HG02852 (cell line): Measurements from ENCODE around the gene GIGYF2.
"Not testable (repeated sequence)": the region's sequence is repeated elsewhere in the genome, so short reads cannot be mapped to it uniquely, and the experiment has no call there.

Experiments used
- ATAC-seq: cut with Tn5 transposase; IDR thresholded peaks from one replicate; pipeline ENCODE4 v1.9.1; 2021; ENCODE audit warnings: mild to moderate bottlenecking, moderate library complexity; ENCODE audit not compliant: unreplicated experiment

Gene GIGYF2

GRCh38 chr2:232689152-232689910 lies 7.8 kb upstream of the GIGYF2 start:
- no peak for ATAC-seq

GRCh38 chr2:232691117-232691516 lies 6.0 kb upstream of the GIGYF2 start:
- not testable (repeated sequence) for ATAC-seq

GRCh38 chr2:232693344-232693743 lies 3.8 kb upstream of the GIGYF2 start:
- no peak for ATAC-seq

GRCh38 chr2:232696609-232697058 lies 497 bp upstream of the GIGYF2 start:
- ATAC-seq, result no peak

- no peak for ATAC-seq
These were observed 628 bp downstream of the GIGYF2 start for GRCh38 chr2:232697807-232698110.

GRCh38 chr2:232698556-232699091 lies 1.5 kb downstream of the GIGYF2 start:
- ATAC-seq, result no peak

GRCh38 chr2:232699110-232699509 lies 2.0 kb downstream of the GIGYF2 start:
- ATAC-seq, result no peak

GRCh38 chr2:232700154-232700553 lies 3.0 kb downstream of the GIGYF2 start:
- ATAC-seq, result no peak

- no peak for ATAC-seq
These were observed 9.9 kb downstream of the GIGYF2 start for GRCh38 chr2:232707076-232707475.

- no peak for ATAC-seq
These were observed 16.4 kb downstream of the GIGYF2 start for GRCh38 chr2:232713505-232713904.

- no peak for ATAC-seq
These were observed 17.8 kb downstream of the GIGYF2 start for GRCh38 chr2:232714969-232715368.

- not testable (repeated sequence) for ATAC-seq
These were observed 22.9 kb downstream of the GIGYF2 start for GRCh38 chr2:232720056-232720455.

- ATAC-seq, result no peak
These were observed 24.1 kb downstream of the GIGYF2 start for GRCh38 chr2:232721261-232721660.

GRCh38 chr2:232721882-232722281 lies 24.8 kb downstream of the GIGYF2 start:
- no peak for ATAC-seq

- ATAC-seq, result no peak
These were observed 25.9 kb downstream of the GIGYF2 start for GRCh38 chr2:232723027-232723426.

GRCh38 chr2:232728785-232729184 lies 31.7 kb downstream of the GIGYF2 start:
- no peak for ATAC-seq

- ATAC-seq, result no peak
These were observed 34.3 kb downstream of the GIGYF2 start for GRCh38 chr2:232731470-232731869.

- ATAC-seq, result no peak
These were observed 44.2 kb downstream of the GIGYF2 start for GRCh38 chr2:232741294-232741693.

- ATAC-seq, result no peak
These were observed 44.8 kb downstream of the GIGYF2 start for GRCh38 chr2:232741972-232742371.

GRCh38 chr2:232744963-232745362 lies 47.8 kb downstream of the GIGYF2 start:
- ATAC-seq, result no peak

- ATAC-seq, result no peak
These were observed 50.9 kb downstream of the GIGYF2 start for GRCh38 chr2:232748038-232748437.

GRCh38 chr2:232749331-232749730 lies 52.2 kb downstream of the GIGYF2 start:
- no peak for ATAC-seq
